ENCODE data around the gene PEX7.
"Not testable (repeated sequence)": the region's sequence is repeated elsewhere in the genome, so short reads cannot be mapped to it uniquely, and the experiment has no call there.

Gene PEX7

GRCh38 chr6:136890986-136891385 is 68.6 kb downstream of the PEX7 start:
- H3K27me3 Mint-ChIP-seq, result no peaks in the 10 kb centered on the region
- H3K4me1 Mint-ChIP-seq, result no peaks in the 10 kb centered on the region
- H3K9me3 Mint-ChIP-seq, result no peaks in the 10 kb centered on the region
- ATAC-seq (no peak), DNase-seq (no peak)
- no peak overlapping the region for H3K4me3 Mint-ChIP-seq
- no peak overlapping the region for H3K27ac Mint-ChIP-seq

- no peak for DNase-seq
- Mint-ChIP-seq H3K4me1 (no peaks in the 10 kb centered on the region), H3K4me3 (no peak overlapping the region), H3K27me3 (no peaks in the 10 kb centered on the region), H3K9me3 (no peaks in the 10 kb centered on the region), H3K27ac (no peak overlapping the region)
- ATAC-seq, result no peak
Measured at GRCh38 chr6:136893187-136893586, 70.8 kb downstream of the PEX7 start.

GRCh38 chr6:136895901-136896300 is 73.5 kb downstream of the PEX7 start:
- DNase-seq, result no peak
- Mint-ChIP-seq H3K9me3 (no peaks in the 10 kb centered on the region), H3K4me1 (no peaks in the 10 kb centered on the region), H3K27ac (no peak overlapping the region), H3K27me3 (no peaks in the 10 kb centered on the region), H3K4me3 (no peak overlapping the region)
- no peak for ATAC-seq

- no peak overlapping the region for H3K4me3 Mint-ChIP-seq
- H3K27me3 Mint-ChIP-seq, result no peaks in the 10 kb centered on the region
- DNase-seq, result no peak
- ATAC-seq, result no peak
- no peak overlapping the region for H3K27ac Mint-ChIP-seq
- H3K4me1 Mint-ChIP-seq, result no peaks in the 10 kb centered on the region
- H3K9me3 Mint-ChIP-seq, result no peaks in the 10 kb centered on the region
Measured at GRCh38 chr6:136897071-136897470, 74.7 kb downstream of the PEX7 start.

- Mint-ChIP-seq H3K4me3 (no peak overlapping the region), H3K9me3 (no peaks in the 10 kb centered on the region), H3K27me3 (no peaks in the 10 kb centered on the region), H3K4me1 (no peaks in the 10 kb centered on the region), H3K27ac (no peak overlapping the region)
- ATAC-seq (no peak), DNase-seq (no peak)
Measured at GRCh38 chr6:136901212-136901784, 78.9 kb downstream of the PEX7 start.

GRCh38 chr6:136904477-136904876 is 82.1 kb downstream of the PEX7 start:
- not testable (repeated sequence) for H3K9me3 Mint-ChIP-seq, H3K4me1 Mint-ChIP-seq, H3K4me3 Mint-ChIP-seq, H3K27ac Mint-ChIP-seq, ATAC-seq, DNase-seq, H3K27me3 Mint-ChIP-seq

- Mint-ChIP-seq H3K27ac (no peak overlapping the region), H3K4me1 (no peaks in the 10 kb centered on the region), H3K4me3 (no peak overlapping the region), H3K9me3 (no peaks in the 10 kb centered on the region), H3K27me3 (peaks cover 17% of the 10 kb centered on the region)
- DNase-seq (no peak), ATAC-seq (no peak)
Measured at GRCh38 chr6:136914947-136915346, 92.6 kb downstream of the PEX7 start.

- no peak for ATAC-seq
- H3K27ac Mint-ChIP-seq, result no peak overlapping the region
- H3K4me1 Mint-ChIP-seq, result peaks cover 35% of the 10 kb centered on the region
- no peaks in the 10 kb centered on the region for H3K9me3 Mint-ChIP-seq
- DNase-seq, result no peak
- peaks cover 54% of the 10 kb centered on the region for H3K27me3 Mint-ChIP-seq
- H3K4me3 Mint-ChIP-seq, result no peak overlapping the region
Measured at GRCh38 chr6:136918706-136919105, 96.3 kb downstream of the PEX7 start.

- H3K9me3 Mint-ChIP-seq, result no peaks in the 10 kb centered on the region
- H3K27me3 Mint-ChIP-seq, result peaks cover 66% of the 10 kb centered on the region
Measured at GRCh38 chr6:136920216-136920615, 97.8 kb downstream of the PEX7 start.

GRCh38 chr6:136920671-136921380 is 98.4 kb downstream of the PEX7 start:
- DNase-seq, result peak; percentile 9 to 18
- Mint-ChIP-seq H3K4me1 (peaks cover 38% of the 10 kb centered on the region), H3K27me3 (peaks cover 69% of the 10 kb centered on the region), H3K9me3 (no peaks in the 10 kb centered on the region), H3K4me3 (peak overlapping the region; percentile 85 to 89), H3K27ac (peak overlapping the region in 1 of 2 donors; percentile 20)
- ATAC-seq, result peak; percentile 40

More at GRCh38 chr6:136920216-136920615, 97.8 kb downstream of the PEX7 start:
- Mint-ChIP-seq H3K4me3 (peak overlapping the region; percentile 85 to 89), H3K27ac (no peak overlapping the region), H3K4me1 (peaks cover 38% of the 10 kb centered on the region)
- ATAC-seq, result no peak
- DNase-seq, result no peak

GRCh38 chr6:136921381-136921935 is 99.1 kb downstream of the PEX7 start:
- peak overlapping the region in 1 of 2 donors; percentile 92 for H3K27ac Mint-ChIP-seq
- H3K27me3 Mint-ChIP-seq, result peaks cover 75% of the 10 kb centered on the region
- no peaks in the 10 kb centered on the region for H3K9me3 Mint-ChIP-seq
- peak overlapping the region; percentile 85 to 89 for H3K4me3 Mint-ChIP-seq
- DNase-seq, result peak; percentile 11 to 19
- peaks cover 38% of the 10 kb centered on the region for H3K4me1 Mint-ChIP-seq
- peak; percentile 48 for ATAC-seq

- Mint-ChIP-seq H3K27me3 (peaks cover 82% of the 10 kb centered on the region), H3K9me3 (no peaks in the 10 kb centered on the region), H3K27ac (peak within 1 kb of the TSS in 1 of 2 donors; percentile 92), H3K4me1 (peaks cover 38% of the 10 kb centered on the region), H3K4me3 (peak within 1 kb of the TSS; percentile 85 to 89)
- peak; percentile 22 to 41 for DNase-seq
- peak; percentile 44 for ATAC-seq
Measured at GRCh38 chr6:136921936-136922684, 99.7 kb downstream of the PEX7 start, which contains the start of gene SLC35D3. Gene SLC35D3 (plus strand): TSS chr6:136922301. CDS start chr6:136922429, 128 bp downstream.

- H3K9me3 Mint-ChIP-seq, result no peaks in the 10 kb centered on the region
- H3K27ac Mint-ChIP-seq, result no peak overlapping the region
- H3K27me3 Mint-ChIP-seq, result peaks cover 86% of the 10 kb centered on the region
- ATAC-seq, result peak; percentile 42
- peak overlapping the region; percentile 85 to 86 for H3K4me3 Mint-ChIP-seq
- H3K4me1 Mint-ChIP-seq, result peaks cover 38% of the 10 kb centered on the region
- no peak for DNase-seq
Measured at GRCh38 chr6:136922685-136923006, 100.3 kb downstream of the PEX7 start.

- Mint-ChIP-seq H3K4me3 (peak overlapping the region; percentile 68 to 86), H3K9me3 (no peaks in the 10 kb centered on the region), H3K4me1 (peaks cover 38% of the 10 kb centered on the region), H3K27ac (no peak overlapping the region), H3K27me3 (peaks cover 86% of the 10 kb centered on the region)
- ATAC-seq (peak; percentile 5), DNase-seq (peak; percentile 11 to 14)
Measured at GRCh38 chr6:136923116-136923953, 100.9 kb downstream of the PEX7 start.

Measured in stimulated activated naive CD8-positive, alpha-beta T cell treated with anti-CD3 and anti-CD28 coated beads, Interleukin-15, amount 100 ng/mL, for 72 hours (primary cell).